Activated CD4-positive, alpha-beta T cell treated with anti-CD3 and anti-CD28 coated beads, Interleukin-2, amount 10 ng/mL, durations not matched to agents 7 days and 5 days (primary cell): ENCODE results near the gene BCOR. TPM values are rescaled to one million over a fixed set of nuclear protein-coding genes. Genes with fewer than 3 reads are reported as not detected.

ENCODE experiments used
- CTCF ChIA-PET: fragments of 350-600 bp; sonication (Branson Sonifier 250); formaldehyde crosslinking; loops from one replicate; lab custom pipeline; 2021; ENCODE audit warnings: antibody characterized with exemption; lab: Charles Lee
- POLR2A ChIA-PET: fragments of 350-600 bp; sonication (Branson Sonifier 250); formaldehyde crosslinking; loops from one replicate; lab custom pipeline; 2021; ENCODE audit warnings: antibody characterized with exemption; lab: Charles Lee
- DNase-seq: peaks from one replicate; pipeline ENCODE4 v3.0.0-alpha.2; 2020
- H3K27ac Mint-ChIP-seq: one replicate; pipeline ENCODE4 v1.8.0; 2021; ENCODE audit warnings: mild to moderate bottlenecking, moderate library complexity, mixed read lengths
- H3K27me3 Mint-ChIP-seq: one replicate; pipeline ENCODE4 v1.8.0; 2021; ENCODE audit warnings: mixed read lengths
- H3K36me3 Mint-ChIP-seq: one replicate; pipeline ENCODE4 v1.8.0; 2021; ENCODE audit warnings: low read depth, mixed read lengths
- H3K4me1 Mint-ChIP-seq: one replicate; pipeline ENCODE4 v1.8.0; 2021; ENCODE audit warnings: mixed read lengths
- H3K4me3 Mint-ChIP-seq: one replicate; pipeline ENCODE4 v1.8.0; 2021; ENCODE audit warnings: mild to moderate bottlenecking, moderate library complexity, mixed read lengths
- H3K9me3 Mint-ChIP-seq: one replicate; pipeline ENCODE4 v1.8.0; 2021; ENCODE audit warnings: mixed read lengths
- total RNA-seq, 2 experiments: library from RNA; stranded (reverse); gene quantifications; one replicate each; pipeline ENCODE4 v1.2.3, GENCODE V29; 2021

BCOR gene
- total RNA-seq, 2 experiments from 2014 or later: 53.1 to 54.9 TPM

GRCh38 chrX:40012039-40012867, 85.5 kb downstream of the BCOR start:
- Mint-ChIP-seq H3K27me3 (peaks cover 22% of the 10 kb centered on the region), H3K4me1 (peaks cover 22% of the 10 kb centered on the region), H3K4me3 (peak overlapping the region; percentile 25), H3K36me3 (no peaks in the 10 kb centered on the region), H3K9me3 (peaks cover 2% of the 10 kb centered on the region), H3K27ac (no peak overlapping the region)
- POLR2A ChIA-PET: no interaction called here
- no peak for DNase-seq
- CTCF ChIA-PET: no interaction called here

- Mint-ChIP-seq H3K27ac (no peak overlapping the region), H3K27me3 (peaks cover 30% of the 10 kb centered on the region), H3K4me1 (peaks cover 27% of the 10 kb centered on the region), H3K36me3 (no peaks in the 10 kb centered on the region), H3K4me3 (no peak overlapping the region), H3K9me3 (peaks cover 2% of the 10 kb centered on the region)
- POLR2A ChIA-PET: no interaction called here
- CTCF ChIA-PET: interaction anchor here (1.1 to 1.2 kb wide), 2 partner anchors 10 to 88 kb away, joined by 3 read pairs; no protein-coding TSS in a partner anchor
- DNase-seq: no peak
Measured at GRCh38 chrX:40011322-40012038, 86.3 kb downstream of the BCOR start.

- ChIA-PET POLR2A (no interaction called here), CTCF (interaction anchor here (0.5 to 1.2 kb wide), 4 partner anchors 10 to 278 kb away, joined by 3 read pairs; no protein-coding TSS in a partner anchor)
- H3K4me3 Mint-ChIP-seq: no peak overlapping the region
- peaks cover 2% of the 10 kb centered on the region for H3K9me3 Mint-ChIP-seq
- H3K27me3 Mint-ChIP-seq: peaks cover 33% of the 10 kb centered on the region
- DNase-seq: peak; percentile 14
- H3K4me1 Mint-ChIP-seq: peaks cover 30% of the 10 kb centered on the region
- no peak overlapping the region for H3K27ac Mint-ChIP-seq
- H3K36me3 Mint-ChIP-seq: no peaks in the 10 kb centered on the region
Measured at GRCh38 chrX:40010550-40011321, 87.0 kb downstream of the BCOR start.

- H3K27ac Mint-ChIP-seq: peak overlapping the region; percentile 25
- H3K9me3 Mint-ChIP-seq: no peaks in the 10 kb centered on the region
- ChIA-PET POLR2A (no interaction called here), CTCF (interaction anchor here (0.6 kb wide), 1 partner anchor 174 kb away, joined by 3 read pairs; no protein-coding TSS in a partner anchor)
- peaks cover 33% of the 10 kb centered on the region for H3K4me1 Mint-ChIP-seq
- no peaks in the 10 kb centered on the region for H3K36me3 Mint-ChIP-seq
- no peak for DNase-seq
- no peak overlapping the region for H3K4me3 Mint-ChIP-seq
- peaks cover 36% of the 10 kb centered on the region for H3K27me3 Mint-ChIP-seq
Measured at GRCh38 chrX:40009890-40010289, 87.9 kb downstream of the BCOR start.

- Mint-ChIP-seq H3K36me3 (no peaks in the 10 kb centered on the region), H3K27ac (no peak overlapping the region), H3K4me3 (no peak overlapping the region), H3K9me3 (no peaks in the 10 kb centered on the region), H3K4me1 (peaks cover 33% of the 10 kb centered on the region), H3K27me3 (peaks cover 36% of the 10 kb centered on the region)
- POLR2A ChIA-PET: no interaction called here
- CTCF ChIA-PET: no interaction called here
- no peak for DNase-seq
Measured at GRCh38 chrX:40009462-40009851, 88.3 kb downstream of the BCOR start.

- H3K9me3 Mint-ChIP-seq: no peaks in the 10 kb centered on the region
- H3K36me3 Mint-ChIP-seq: no peaks in the 10 kb centered on the region
- H3K4me3 Mint-ChIP-seq: peak overlapping the region; percentile 40
- peak overlapping the region; percentile 13 for H3K27ac Mint-ChIP-seq
- ChIA-PET POLR2A (no interaction called here), CTCF (interaction anchor here (0.6 kb wide), 1 partner anchor 37 kb away, joined by 3 read pairs; no protein-coding TSS in a partner anchor)
- peaks cover 33% of the 10 kb centered on the region for H3K4me1 Mint-ChIP-seq
- peaks cover 40% of the 10 kb centered on the region for H3K27me3 Mint-ChIP-seq
- peak; percentile 14 for DNase-seq
Measured at GRCh38 chrX:40008791-40009461, 88.8 kb downstream of the BCOR start.

GRCh38 chrX:40007756-40008705, 89.7 kb downstream of the BCOR start:
- ChIA-PET CTCF (interaction anchor here (0.6 kb wide), 1 partner anchor 36 kb away, joined by 3 read pairs; no protein-coding TSS in a partner anchor), POLR2A (no interaction called here)
- Mint-ChIP-seq H3K27me3 (peaks cover 45% of the 10 kb centered on the region), H3K27ac (no peak overlapping the region), H3K4me1 (peaks cover 34% of the 10 kb centered on the region), H3K36me3 (no peaks in the 10 kb centered on the region), H3K4me3 (no peak overlapping the region), H3K9me3 (no peaks in the 10 kb centered on the region)
- DNase-seq: no peak

- no peak overlapping the region for H3K4me3 Mint-ChIP-seq
- CTCF ChIA-PET: interaction anchor here (1.6 kb wide), 1 partner anchor 35 kb away, joined by 4 read pairs; no protein-coding TSS in a partner anchor
- no peaks in the 10 kb centered on the region for H3K9me3 Mint-ChIP-seq
- peaks cover 32% of the 10 kb centered on the region for H3K4me1 Mint-ChIP-seq
- no peaks in the 10 kb centered on the region for H3K36me3 Mint-ChIP-seq
- peaks cover 42% of the 10 kb centered on the region for H3K27me3 Mint-ChIP-seq
- DNase-seq: no peak
- no peak overlapping the region for H3K27ac Mint-ChIP-seq
- POLR2A ChIA-PET: no interaction called here
Measured at GRCh38 chrX:40007131-40007755, 90.5 kb downstream of the BCOR start.

GRCh38 chrX:40006106-40007017, 91.4 kb downstream of the BCOR start:
- no peak for DNase-seq
- Mint-ChIP-seq H3K4me3 (peak overlapping the region; percentile 16), H3K27me3 (peaks cover 40% of the 10 kb centered on the region), H3K27ac (no peak overlapping the region), H3K9me3 (no peaks in the 10 kb centered on the region), H3K4me1 (peaks cover 30% of the 10 kb centered on the region), H3K36me3 (no peaks in the 10 kb centered on the region)
- CTCF ChIA-PET: interaction anchor here (0.5 to 1.6 kb wide), 5 partner anchors 9 to 318 kb away, joined by 3 to 4 read pairs (median 3); no protein-coding TSS in a partner anchor
- POLR2A ChIA-PET: no interaction called here

GRCh38 chrX:40005292-40006011, 92.3 kb downstream of the BCOR start:
- DNase-seq: no peak
- peak overlapping the region; percentile 54 for H3K4me3 Mint-ChIP-seq
- peaks cover 22% of the 10 kb centered on the region for H3K4me1 Mint-ChIP-seq
- H3K27me3 Mint-ChIP-seq: peaks cover 39% of the 10 kb centered on the region
- no peaks in the 10 kb centered on the region for H3K36me3 Mint-ChIP-seq
- no peak overlapping the region for H3K27ac Mint-ChIP-seq
- POLR2A ChIA-PET: no interaction called here
- CTCF ChIA-PET: interaction anchor here (0.5 to 1.6 kb wide), 4 partner anchors 8 to 318 kb away, joined by 3 to 4 read pairs (median 3); no protein-coding TSS in a partner anchor
- no peaks in the 10 kb centered on the region for H3K9me3 Mint-ChIP-seq
